IMR-90 (cell line): ENCODE measurements around the gene FOXK1. TPM values are rescaled to one million over a fixed set of nuclear protein-coding genes. Genes with fewer than 3 reads are reported as not detected.

Experiments used
- ATAC-seq: fragments of 200-7000 bp; cut with Tn5 transposase; 2 replicates; pipeline ENCODE4 v1.9.1; 2020; ENCODE audit warnings: low read depth, mild to moderate bottlenecking, moderate library complexity
- BruUV-seq: library from RNA; stranded (reverse); fragments of 400-500 nt; replicated peaks from 2 replicates; lab custom pipeline; 2021; lab: Mats Ljungman, UMichigan
- CTCF ChIA-PET: fragments of 300-600 bp; formaldehyde crosslinking; extraction: SDS; loops from one replicate; lab custom pipeline; 2021; ENCODE audit warnings: antibody characterized with exemption; lab: Yijun Ruan, JAX
- POLR2A ChIA-PET: fragments of 300-600 bp; sonication (Branson Sonifier 250); formaldehyde crosslinking; loops from one replicate; lab custom pipeline; 2022; ENCODE audit warnings: antibody characterized with exemption; ENCODE audit not compliant: unreplicated experiment; lab: Charles Lee
- DNase-seq: peaks from one replicate; pipeline ENCODE4 v3.0.0; 2013
- H2AFZ ChIP-seq: replicated peaks from 2 replicates; pipeline ENCODE3; 2013; ENCODE audit warnings: low read length, mild to moderate bottlenecking; ENCODE audit not compliant: poor library complexity
- H2AK5ac ChIP-seq: 2 replicates; pipeline ENCODE4 v1.6.1; 2013; ENCODE audit warnings: low read depth, low read length, inconsistent platforms
- H2AK9ac ChIP-seq: replicated peaks from 2 replicates; pipeline ENCODE3; 2013; ENCODE audit warnings: mild to moderate bottlenecking, low read depth, low read length, moderate library complexity; ENCODE audit not compliant: poor library complexity
- H2BK120ac ChIP-seq: 2 replicates; pipeline ENCODE4 v1.6.1; 2013; ENCODE audit warnings: low read depth, low read length, inconsistent platforms
- H2BK15ac ChIP-seq: 3 replicates; pipeline ENCODE4 v1.6.1; 2013; ENCODE audit warnings: low read depth, low read length, inconsistent platforms
- H2BK20ac ChIP-seq: 2 replicates; pipeline ENCODE4 v1.6.1; 2013; ENCODE audit warnings: low read depth, mild to moderate bottlenecking, inconsistent platforms, low read length, moderate library complexity
- H2BK5ac ChIP-seq: 2 replicates; pipeline ENCODE4 v1.6.1; 2013; ENCODE audit warnings: mild to moderate bottlenecking, low read depth, low read length, inconsistent platforms; ENCODE audit not compliant: poor library complexity, severe bottlenecking
- H3K14ac ChIP-seq: replicated peaks from 2 replicates; pipeline ENCODE4 v1.6.1; 2013; ENCODE audit warnings: low read depth, low read length, inconsistent platforms
- H3K18ac ChIP-seq: 2 replicates; pipeline ENCODE4 v1.6.1; 2013; ENCODE audit warnings: low read depth, low read length, control low read depth
- H3K23ac ChIP-seq: 2 replicates; pipeline ENCODE4 v1.6.1; 2013; ENCODE audit warnings: low read depth, low read length, inconsistent platforms
- H3K27ac ChIP-seq: 2 replicates; pipeline ENCODE4 v1.5.1; 2013; ENCODE audit warnings: mild to moderate bottlenecking, control low read depth, low read length; ENCODE audit not compliant: insufficient read depth
- H3K27me3 ChIP-seq: 2 replicates; pipeline ENCODE4 v1.6.1; 2013; ENCODE audit warnings: low read length; ENCODE audit not compliant: control insufficient read depth, insufficient read depth
- H3K36me3 ChIP-seq: 2 replicates; pipeline ENCODE4 v1.6.1; 2013; ENCODE audit warnings: low read length, mixed read lengths; ENCODE audit not compliant: control insufficient read depth, insufficient read depth
- H3K4ac ChIP-seq: 2 replicates; pipeline ENCODE4 v1.6.1; 2013; ENCODE audit warnings: low read depth, low read length, inconsistent platforms
- H3K4me1 ChIP-seq: 2 replicates; pipeline ENCODE4 v1.6.1; 2013; ENCODE audit warnings: low read length, mixed read lengths; ENCODE audit not compliant: control insufficient read depth, insufficient read depth
- H3K4me2 ChIP-seq: 2 replicates; pipeline ENCODE4 v1.6.1; 2013; ENCODE audit warnings: low read depth, mild to moderate bottlenecking, control low read depth, low read length, moderate library complexity
- H3K4me3 ChIP-seq: 2 replicates; pipeline ENCODE4 v1.5.1; 2013; ENCODE audit warnings: low read depth, mild to moderate bottlenecking, control low read depth, low read length, moderate library complexity; ENCODE audit not compliant: insufficient read depth
- H3K56ac ChIP-seq: 2 replicates; pipeline ENCODE4 v1.6.1; 2013; ENCODE audit warnings: low read length, inconsistent platforms; ENCODE audit not compliant: insufficient read depth; ENCODE audit errors: extremely low read depth
- H3K79me1 ChIP-seq, 2 experiments: 2 replicates each; pipeline ENCODE4 v1.6.1; 2013; ENCODE audit warnings: low read length in 2 of 2, inconsistent platforms in 1 of 2, low read depth in 1 of 2
- H3K9ac ChIP-seq: 2 replicates; pipeline ENCODE4 v1.6.1; 2013; ENCODE audit warnings: low read depth, low read length, control low read depth
- H3K9me1 ChIP-seq: 2 replicates; pipeline ENCODE4 v1.6.1; 2013; ENCODE audit warnings: low read length, inconsistent platforms; ENCODE audit not compliant: insufficient read depth
- H3K9me3 ChIP-seq: 2 replicates; pipeline ENCODE4 v1.6.1; 2013; ENCODE audit warnings: low read length; ENCODE audit not compliant: control insufficient read depth, insufficient read depth
- H4K20me1 ChIP-seq: 2 replicates; pipeline ENCODE4 v1.6.1; 2013; ENCODE audit warnings: low read length, inconsistent platforms; ENCODE audit not compliant: insufficient read depth
- H4K5ac ChIP-seq: 2 replicates; pipeline ENCODE4 v1.6.1; 2013; ENCODE audit warnings: mild to moderate bottlenecking, low read depth, low read length, control low read depth
- H4K8ac ChIP-seq, 2 experiments: 2 replicates each; pipeline ENCODE4 v1.6.1; 2013; ENCODE audit warnings: low read depth in 2 of 2, low read length in 2 of 2, control low read depth in 1 of 2, inconsistent platforms in 1 of 2
- H4K91ac ChIP-seq: 2 replicates; pipeline ENCODE4 v1.6.1; 2013; ENCODE audit warnings: low read depth, low read length, inconsistent platforms; ENCODE audit not compliant: insufficient read depth
- FOS ChIP-seq: fragments of 150-350 bp; IDR thresholded peaks from 2 replicates; pipeline ENCODE4 v1.6.1; 2016; ENCODE audit warnings: low read depth, low read length
- MAZ ChIP-seq: IDR thresholded peaks from 2 replicates; pipeline ENCODE4 v1.6.1; 2012; ENCODE audit warnings: low read depth, mild to moderate bottlenecking, low read length, improper control_type of control experiment, moderate library complexity, borderline replicate concordance
- RFX5 ChIP-seq: IDR thresholded peaks from 2 replicates; pipeline ENCODE4 v1.8.0; 2012; ENCODE audit warnings: low read depth, mild to moderate bottlenecking, low read length, moderate library complexity
- WGBS, 2 experiments: methylation state at CpG; one replicate each; pipeline versions ENCODE4 v1.1.5 to v1.1.7; 2013; ENCODE audit warnings: missing lambda C conversion rate in 2 of 2; ENCODE audit not compliant: insufficient read length in 1 of 2; ENCODE audit errors: extremely low coverage in 2 of 2; 5-methylcytosine and 5-hydroxymethylcytosine counted together
- dilution Hi-C: fragments of 300-500 bp; cut with HindIII; formaldehyde crosslinking; loops from one replicate; pipeline ENCODE4 v1.14.3; 2018; ENCODE audit warnings: low sequenced_read_pairs; ENCODE audit not compliant: unreplicated experiment
- in situ Hi-C: fragments of 300-500 bp; cut with MboI; formaldehyde crosslinking; loops from 3 replicates; pipeline ENCODE4 v1.14.3; 2019; ENCODE audit warnings: low sequenced_read_pairs, inconsistent platforms, mixed read lengths
- intact Hi-C: fragments of 100-400 bp; cut with micrococcal nuclease; formaldehyde crosslinking; loops from 2 replicates; pipeline ENCODE4 v1.10.0; 2022
- polyA plus RNA-seq, 3 experiments: library from polyadenylated mRNA; depleted of rRNA; stranded (reverse); fragments of >200 nt; gene quantifications; 2 replicates each; pipeline ENCODE4 v1.2.3, GENCODE V29; 2012; ENCODE audit warnings: low replicate concordance in 1 of 3
- total RNA-seq: library from RNA; depleted of rRNA; stranded (reverse); fragments of >200 nt; gene quantifications from 2 replicates; pipeline ENCODE4 v1.2.3, GENCODE V29; 2012

FOXK1 gene
- total and polyA plus RNA-seq, 2 of the 4 experiments (the other 2 are of a cell fraction) = 4.3 to 8.8 TPM

GRCh38 chr7:4809091-4809591 lies 127.0 kb downstream of the FOXK1 start:
- H3K4me1 ChIP-seq = no peaks in the 10 kb centered on the region
- no TSS peak for BruUV-seq

More at GRCh38 chr7:4809091-4809591, 127.0 kb downstream of the FOXK1 start:
- H4K5ac ChIP-seq = no peak overlapping the region
- no peak overlapping the region for H3K4me3 ChIP-seq
- 87% methylated on average over 22 of the region's 38 CpGs; no CpG with 5 or more reads in 1 of the 2 experiments for WGBS, 2 experiments
- no peak overlapping the region for H3K4me2 ChIP-seq
- H3K4ac ChIP-seq = no peak overlapping the region
- CTCF ChIA-PET = no interaction called here
- H3K27ac ChIP-seq = no peak overlapping the region
- H2BK20ac ChIP-seq = no peak overlapping the region
- no peak overlapping the region for H2AFZ ChIP-seq
- H4K91ac ChIP-seq = no peak overlapping the region
- no peak overlapping the region for H2AK5ac ChIP-seq
- no peak for DNase-seq
- no peak overlapping the region for H2BK15ac ChIP-seq
- POLR2A ChIA-PET = no interaction called here
- no peaks in the 10 kb centered on the region for H3K9me1 ChIP-seq
- H2BK120ac ChIP-seq = no peak overlapping the region
- H2AK9ac ChIP-seq = no peak overlapping the region
- no peak overlapping the region for H3K56ac ChIP-seq
- no peak overlapping the region for H2BK5ac ChIP-seq
- H4K20me1 ChIP-seq = no peaks in the 10 kb centered on the region
- TF ChIP-seq FOS = no peak
- TF ChIP-seq MAZ = no peak
- no peak for TF ChIP-seq RFX5
- peaks cover 16% of the 10 kb centered on the region for H3K27me3 ChIP-seq
- H3K14ac ChIP-seq = no peak overlapping the region
- H3K23ac ChIP-seq = no peak overlapping the region
- dilution Hi-C loops (no loop called here), in situ Hi-C loops (no loop called here), intact Hi-C loops (no loop called here)
- no peak overlapping the region for H3K9ac ChIP-seq
- H4K8ac ChIP-seq = no peak overlapping the region
- H3K9me3 ChIP-seq = peaks cover 6% of the 10 kb centered on the region
- no peaks in the 10 kb centered on the region for H3K79me1 ChIP-seq
- ATAC-seq = no peak
- H3K18ac ChIP-seq = no peak overlapping the region
- no peaks in the 10 kb centered on the region for H3K36me3 ChIP-seq
